Measurements from ENCODE around the gene GPRC5B.

The GPRC5B gene

DNA sequence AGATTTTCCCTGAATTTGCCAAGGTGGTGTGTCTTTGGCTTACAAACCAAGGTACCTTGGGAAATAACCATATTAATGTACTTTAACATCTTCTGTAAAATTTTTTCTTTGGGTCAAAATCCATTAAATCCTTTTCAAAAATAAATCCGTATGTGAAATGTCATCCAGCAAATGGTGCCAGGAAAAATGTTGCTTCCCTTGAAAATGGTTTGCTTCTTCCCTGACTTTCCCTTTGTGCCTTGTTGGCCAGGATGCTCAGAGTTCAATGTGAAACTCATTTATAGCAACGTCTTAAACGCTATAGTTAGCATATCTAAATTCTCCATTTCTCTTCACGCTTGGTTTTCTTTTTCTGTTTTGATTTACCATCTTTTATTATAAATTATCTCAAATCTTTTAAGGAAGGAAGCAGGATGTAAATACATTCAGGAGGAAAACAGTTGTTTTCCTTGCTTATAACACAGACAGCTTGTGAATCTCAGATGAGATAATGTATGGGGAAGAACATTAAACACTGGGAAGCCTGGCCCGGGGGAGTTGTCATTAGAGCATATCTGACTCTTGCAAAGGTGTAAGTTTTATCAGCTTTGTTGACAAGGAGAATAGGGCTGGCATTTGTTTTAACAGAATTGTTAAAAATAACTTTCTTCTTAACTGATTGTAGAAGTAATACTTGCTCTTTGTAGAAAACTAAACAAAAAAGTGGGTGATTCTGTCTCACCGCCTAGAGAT, 42.1 kb downstream of the GPRC5B start:
- DNase-seq, result no peak

- no peak for DNase-seq
Measured at GRCh38 chr16:19841184-19841583, 43.5 kb downstream of the GPRC5B start.

DNA sequence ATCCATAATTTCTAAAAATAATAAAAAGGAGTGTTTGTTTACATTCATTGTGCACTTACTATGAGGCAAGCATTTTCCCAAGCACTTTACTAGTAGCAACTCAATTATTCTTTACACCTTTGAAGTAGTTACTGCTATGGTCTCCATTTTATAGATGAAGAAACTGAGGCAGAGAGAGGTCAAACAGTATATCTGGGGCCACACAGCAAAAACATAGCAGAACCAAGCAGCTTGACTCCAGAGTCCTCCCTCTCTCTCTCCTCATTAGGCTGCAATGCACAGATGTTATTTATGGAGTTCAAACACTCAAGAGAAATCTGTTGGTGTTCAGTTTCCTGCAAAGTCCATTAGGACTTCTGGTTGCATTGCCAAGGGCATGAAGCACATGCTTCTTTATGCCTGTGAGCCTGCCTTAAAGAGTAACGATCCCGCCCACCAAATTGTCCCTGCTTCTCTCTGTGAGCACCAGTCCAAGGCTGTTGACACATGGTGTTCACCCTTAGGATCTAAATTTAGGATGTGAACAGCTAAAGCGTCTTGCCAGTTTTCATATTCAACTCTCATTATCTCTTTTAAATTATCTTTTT, 44.0 kb downstream of the GPRC5B start:
- DNase-seq, result no peak

DNA sequence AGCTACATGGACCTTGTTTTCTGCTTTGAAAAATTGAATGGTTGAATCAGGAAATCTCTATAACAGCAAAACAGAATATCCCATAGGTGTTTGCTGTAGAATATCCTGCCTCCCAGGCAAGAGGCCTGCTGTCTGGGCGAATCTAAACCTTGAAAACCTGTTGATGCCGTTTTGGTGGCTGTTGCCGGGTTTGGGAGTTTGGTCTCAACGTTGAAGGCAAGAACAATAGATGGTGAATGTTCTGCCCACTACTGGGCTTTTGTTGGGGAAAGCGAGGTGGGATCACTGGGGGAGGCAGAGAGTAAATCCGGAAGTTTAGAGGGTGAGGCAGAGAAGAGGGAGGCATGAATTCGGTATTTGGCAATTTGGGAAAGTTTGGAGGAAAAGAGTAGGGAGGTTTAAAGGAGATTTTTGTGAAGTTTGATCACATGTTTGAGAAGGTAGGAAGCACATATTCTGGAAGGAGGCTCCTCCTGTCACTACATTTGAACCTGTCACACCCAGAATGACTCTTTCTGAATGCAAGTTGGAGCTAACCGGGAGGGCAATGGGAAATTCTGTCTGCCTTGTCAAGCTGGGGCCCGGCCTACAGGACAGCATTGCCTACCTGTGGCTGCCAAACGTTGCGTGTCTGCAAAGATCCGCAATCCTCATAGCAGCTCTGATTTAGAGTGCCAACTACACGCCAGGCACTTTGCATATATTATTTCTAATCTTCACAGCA, 46.5 kb downstream of the GPRC5B start:
- no peak for DNase-seq

- DNase-seq, result no peak
Measured at GRCh38 chr16:19837331-19837980, 47.2 kb downstream of the GPRC5B start.

DNA sequence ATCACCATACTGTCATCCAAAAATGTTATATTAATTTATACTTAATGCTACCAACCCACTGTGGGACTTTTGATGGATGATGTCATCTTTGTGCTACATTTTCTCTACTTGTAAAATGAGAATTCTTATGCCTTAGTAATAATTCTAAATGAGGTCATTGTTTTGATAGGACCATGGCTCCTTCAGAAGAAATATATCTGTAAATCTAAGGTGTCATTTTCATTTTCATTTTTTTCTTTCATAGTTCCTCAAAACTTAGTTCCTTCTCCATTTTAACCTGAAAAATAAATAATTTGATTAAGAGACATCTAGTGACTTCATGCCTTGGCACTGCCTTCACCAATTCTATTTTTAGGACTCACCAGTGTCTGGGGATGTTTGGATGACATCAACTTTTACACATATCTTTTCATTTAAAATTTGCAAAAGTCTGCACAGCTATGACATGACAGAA, 48.7 kb downstream of the GPRC5B start:
- DNase-seq, result no peak

DNA sequence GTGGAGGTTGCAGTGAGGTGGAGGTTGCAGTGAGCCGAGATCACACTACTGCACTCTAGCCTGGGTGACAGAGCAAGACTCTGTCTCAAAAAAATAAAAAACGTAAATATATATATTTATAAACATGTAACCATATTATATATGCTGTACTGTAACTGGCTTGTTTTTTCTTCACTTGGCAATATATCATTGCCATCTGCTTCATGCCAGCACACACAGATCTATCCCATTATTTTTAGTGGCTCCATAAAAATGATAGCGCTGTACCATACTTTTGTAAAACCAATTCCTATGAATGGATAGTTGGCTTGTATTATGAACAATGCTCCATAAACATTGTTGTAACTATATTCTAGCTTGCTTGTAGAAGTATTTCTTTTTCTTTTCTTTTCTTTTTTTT, 49.5 kb downstream of the GPRC5B start:
- DNase-seq, result no peak

- DNase-seq, result no peak
Measured at GRCh38 chr16:19833581-19833980, 51.1 kb downstream of the GPRC5B start.

DNA sequence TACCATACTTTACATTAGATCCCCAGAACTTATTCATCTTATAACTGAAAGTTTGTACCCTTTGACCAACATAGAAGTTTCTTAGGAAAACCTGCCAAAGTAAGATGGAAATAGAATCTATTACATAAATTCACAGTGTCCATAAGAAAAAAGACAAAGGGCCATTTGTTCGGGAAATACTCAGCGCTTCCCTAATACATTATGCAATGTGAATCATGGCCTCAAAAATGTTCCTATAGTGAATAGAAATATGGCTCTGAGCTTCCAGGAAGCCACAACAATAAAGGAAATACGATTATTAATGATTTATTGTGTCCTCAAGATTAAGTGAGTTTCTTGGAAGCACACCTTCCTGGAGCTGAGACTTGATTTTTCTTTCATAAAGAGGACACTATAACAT, 51.5 kb downstream of the GPRC5B start:
- DNase-seq, result no peak

DNA sequence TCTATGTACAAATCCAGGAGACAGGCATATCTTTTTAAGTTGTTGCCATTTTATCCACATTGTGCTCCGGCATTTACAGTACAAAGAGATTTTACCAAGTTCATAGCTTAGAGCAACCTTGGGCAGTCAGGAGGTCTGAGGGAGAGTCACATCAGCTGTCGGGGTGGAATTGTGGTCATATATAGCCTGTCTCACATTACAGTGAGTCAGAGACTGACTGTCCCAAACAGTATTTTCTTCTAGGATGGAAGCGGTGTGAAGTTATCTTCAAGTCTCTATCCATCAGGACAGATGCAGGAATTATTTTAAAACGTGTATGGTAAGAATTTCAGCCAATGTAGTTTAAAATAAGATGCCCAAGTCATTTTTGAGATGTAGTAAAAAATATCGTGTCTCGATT, 53.0 kb downstream of the GPRC5B start:
- DNase-seq, result no peak

DNA sequence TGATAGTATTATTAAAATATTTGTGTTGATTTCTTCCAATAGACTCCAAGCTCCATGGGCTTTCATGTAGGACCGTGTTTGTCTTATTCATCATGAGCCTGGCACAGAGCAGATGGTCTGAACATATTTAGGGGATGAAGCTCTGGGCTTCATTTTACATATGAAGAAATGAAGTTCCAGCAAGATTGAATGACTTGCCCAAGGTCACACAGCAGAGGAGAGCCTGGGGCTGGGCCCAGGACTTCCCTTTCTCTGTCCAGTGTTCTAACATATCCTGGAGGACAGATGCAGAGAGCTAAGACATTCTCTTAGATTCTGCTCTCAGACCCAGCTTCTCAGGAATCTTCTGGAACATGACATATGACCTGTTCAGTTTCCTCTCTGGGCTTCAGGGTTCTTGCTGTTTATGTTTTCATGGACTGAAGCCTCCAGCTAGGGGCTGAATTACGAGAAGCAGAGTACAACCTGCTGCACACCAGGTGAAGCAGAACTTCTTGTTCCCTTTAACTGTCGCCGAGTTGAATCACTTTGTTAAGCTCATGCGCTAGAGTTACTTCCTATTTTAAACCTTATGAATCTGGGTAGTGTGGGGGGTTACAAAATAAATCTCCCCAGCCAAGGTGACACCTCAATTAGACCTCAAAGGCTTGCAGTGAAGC, 53.6 kb downstream of the GPRC5B start:
- no peak for DNase-seq

GRCh38 chr16:19829844-19830692, 54.6 kb downstream of the GPRC5B start:
- DNase-seq, result no peak

DNA sequence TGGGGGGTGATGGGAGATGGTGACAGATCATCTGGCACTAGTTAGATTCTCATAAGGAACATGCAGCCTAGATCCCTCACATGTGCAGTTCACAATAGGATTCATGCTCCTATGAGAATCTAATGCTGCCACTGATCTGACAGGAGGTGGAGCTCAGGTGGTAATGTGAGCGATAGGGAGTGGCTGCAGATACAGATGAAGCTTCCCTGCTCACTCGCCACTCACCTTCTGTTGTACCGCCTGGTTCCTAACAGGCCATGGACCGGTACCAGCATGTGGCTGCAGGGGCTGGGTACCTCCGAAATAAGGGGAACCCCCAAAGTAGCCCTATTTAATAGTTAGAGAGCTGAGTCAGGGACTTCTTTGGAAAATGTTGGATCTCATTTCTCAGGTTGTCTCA, 60.4 kb downstream of the GPRC5B start:
- DNase-seq, result no peak

DNA sequence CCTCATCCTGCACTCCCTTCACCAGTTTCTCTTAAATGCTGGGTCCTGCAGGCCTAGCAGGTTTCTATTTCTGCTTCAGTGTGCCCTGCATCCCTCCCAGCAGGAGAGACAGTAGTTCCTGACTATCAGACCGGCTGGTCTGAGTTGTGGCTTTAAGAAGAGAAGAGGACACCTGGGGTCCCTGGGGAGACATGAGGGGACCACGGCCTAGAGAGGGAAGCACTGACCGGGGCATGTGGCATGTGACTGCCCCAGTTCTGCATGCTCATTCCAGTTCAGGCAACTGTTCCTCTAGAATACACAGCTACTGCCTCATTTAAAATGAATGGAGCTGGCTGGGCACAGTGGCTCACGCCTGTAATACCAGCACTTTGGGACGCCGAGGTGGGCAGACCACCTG, 61.3 kb downstream of the GPRC5B start:
- no peak for DNase-seq

DNA sequence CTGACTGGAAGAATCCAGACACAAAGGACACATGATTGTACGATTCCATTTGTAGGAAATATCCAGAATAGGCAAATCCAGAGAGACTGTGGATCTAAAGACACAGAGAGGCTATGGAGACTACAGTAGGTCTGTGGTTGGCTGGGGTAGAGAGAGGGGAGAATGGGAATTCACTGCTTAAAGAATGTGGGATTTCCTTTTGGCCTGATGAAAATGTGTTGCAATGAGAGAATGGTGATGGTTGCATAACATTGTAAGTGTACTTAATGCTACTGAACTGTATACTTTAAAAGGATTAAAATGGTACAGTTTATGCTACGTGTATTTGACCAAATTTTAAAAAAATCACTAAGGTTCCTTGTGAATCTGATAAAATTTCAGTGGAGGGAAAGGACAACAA, 62.1 kb downstream of the GPRC5B start:
- DNase-seq, result no peak

- no peak for DNase-seq
Measured at GRCh38 chr16:19817875-19818274, 66.8 kb downstream of the GPRC5B start.

- no peak for DNase-seq
Measured at GRCh38 chr16:19817122-19817521, 67.5 kb downstream of the GPRC5B start.

DNA sequence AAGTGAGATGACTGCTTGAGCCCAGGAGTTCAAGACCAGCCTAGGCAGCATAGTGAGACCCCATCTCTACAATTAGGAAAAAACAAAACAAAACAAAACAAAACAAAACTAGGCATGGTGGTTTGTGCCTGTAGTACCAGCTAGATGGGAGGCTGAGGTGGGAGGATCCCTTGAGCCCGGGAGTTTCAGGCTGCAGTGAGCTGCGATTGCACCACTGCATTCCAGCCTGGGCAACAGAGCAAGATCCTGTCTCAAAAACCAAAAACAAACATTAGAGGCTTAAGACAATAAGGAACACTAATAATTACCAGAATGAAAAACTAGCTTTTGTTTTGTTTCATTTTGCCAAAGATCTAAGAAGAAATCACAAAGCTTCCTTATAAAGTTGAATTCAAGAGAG, 69.2 kb downstream of the GPRC5B start:
- DNase-seq, result no peak

DNA sequence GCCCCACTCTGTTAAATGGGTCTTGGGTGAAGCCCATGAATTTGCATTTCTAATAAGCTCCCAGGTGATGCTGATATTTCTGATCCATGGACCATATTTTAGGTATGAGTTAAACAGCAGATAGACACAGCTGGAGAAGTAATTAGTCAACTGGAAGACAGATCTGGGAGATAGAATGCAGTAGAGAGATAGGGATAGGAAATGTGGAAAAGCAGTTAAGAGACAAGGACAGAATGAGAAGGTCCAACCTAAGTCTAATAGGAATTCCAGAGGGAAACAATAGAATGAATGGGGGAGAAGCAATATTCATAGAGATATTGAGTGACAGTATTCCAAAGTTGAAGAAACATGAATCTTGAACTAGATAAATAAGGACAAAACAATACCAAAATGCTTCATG, 71.7 kb downstream of the GPRC5B start:
- no peak for DNase-seq

GRCh38 chr16:19810817-19811731, 73.6 kb downstream of the GPRC5B start:
- no peak for DNase-seq

DNA sequence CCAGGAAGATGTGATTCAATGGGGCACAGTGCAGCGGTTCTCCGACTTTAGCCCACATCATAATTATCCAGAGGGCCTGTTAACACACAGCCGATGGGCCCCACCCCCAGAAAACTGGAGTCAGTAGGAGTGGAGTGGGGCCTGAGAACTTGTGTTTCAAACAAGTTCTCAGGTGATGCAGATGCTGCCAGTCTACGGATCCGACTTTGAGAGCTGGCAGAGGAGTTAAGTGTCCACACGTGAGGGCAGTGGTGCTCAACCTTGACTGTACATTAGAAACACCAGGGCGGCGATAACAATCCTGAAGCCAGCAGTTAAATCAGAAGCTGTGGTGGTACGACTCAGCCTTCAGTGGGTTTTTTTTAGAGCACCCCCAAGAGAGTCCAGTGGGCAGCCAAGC, 75.0 kb downstream of the GPRC5B start:
- DNase-seq, result no peak

Data from activated gamma-delta T cell treated with Interleukin-2 at 50 U/mL for 16 hours (primary cell).